MCF 10A (cell line): ENCODE data around the gene RASSF5. TPM values are rescaled to one million over a fixed set of nuclear protein-coding genes. Genes with fewer than 3 reads are reported as not detected.
A peak's percentile ranks its signal among the peaks of the same experiment; 100 is the strongest.
"Not testable (repeated sequence)": the region's sequence is repeated elsewhere in the genome, so short reads cannot be mapped to it uniquely, and the experiment has no call there.

Source experiments
- BruUV-seq: library from RNA; stranded (reverse); fragments of 400-500 nt; replicated peaks from 2 replicates; lab custom pipeline; 2021; lab: Mats Ljungman, UMichigan
- CTCF ChIA-PET: fragments of 300-600 bp; sonication (Branson Sonifier 250); formaldehyde crosslinking; extraction: SDS; loops from one replicate; lab custom pipeline; 2021; ENCODE audit warnings: antibody characterized with exemption, inconsistent platforms; lab: Yijun Ruan, JAX
- POLR2A ChIA-PET: fragments of 300-600, 350-650 bp; sonication (Branson Sonifier 250); formaldehyde crosslinking; extraction: SDS; loops from one replicate; lab custom pipeline; 2020; ENCODE audit warnings: antibody characterized with exemption, inconsistent platforms; lab: Yijun Ruan, JAX
- DNase-seq: peaks from one replicate; pipeline ENCODE4 v3.0.0-alpha.2; 2018; ENCODE audit not compliant: unreplicated experiment
- H3K27ac Mint-ChIP-seq: one replicate; pipeline ENCODE4 v1.8.0; 2022; ENCODE audit warnings: mild to moderate bottlenecking, low read depth, mixed read lengths; ENCODE audit not compliant: unreplicated experiment
- H3K27me3 Mint-ChIP-seq: one replicate; pipeline ENCODE4 v1.8.0; 2022; ENCODE audit warnings: mixed read lengths; ENCODE audit not compliant: insufficient read depth, unreplicated experiment
- H3K36me3 Mint-ChIP-seq: one replicate; pipeline ENCODE4 v1.8.0; 2022; ENCODE audit warnings: mild to moderate bottlenecking, moderate library complexity, mixed read lengths; ENCODE audit not compliant: insufficient read depth, unreplicated experiment
- H3K4me1 Mint-ChIP-seq: one replicate; pipeline ENCODE4 v1.8.0; 2022; ENCODE audit warnings: mixed read lengths; ENCODE audit not compliant: insufficient read depth, unreplicated experiment
- H3K4me3 Mint-ChIP-seq: one replicate; pipeline ENCODE4 v1.8.0; 2022; ENCODE audit warnings: mild to moderate bottlenecking, moderate library complexity, mixed read lengths; ENCODE audit not compliant: unreplicated experiment
- H3K9me3 Mint-ChIP-seq: one replicate; pipeline ENCODE4 v1.8.0; 2022; ENCODE audit warnings: mixed read lengths; ENCODE audit not compliant: unreplicated experiment
- intact Hi-C: fragments of 100-400 bp; cut with micrococcal nuclease; formaldehyde crosslinking; loops from 2 replicates; pipeline ENCODE4 v1.14.1; 2022
- total RNA-seq: library from RNA; stranded (reverse); gene quantifications from 2 replicates; pipeline ENCODE4 v1.2.3, GENCODE V29; 2022
- TF ChIP-seq, protein P1 (sequence below): fragments of 200-600 bp; IDR thresholded peaks from one replicate; pipeline ENCODE4 v1.8.0; 2022; ENCODE audit warnings: antibody characterized with exemption, mild to moderate bottlenecking; ENCODE audit not compliant: unreplicated experiment

RASSF5 gene
- total RNA-seq, 1 experiment from 2014 or later: 8.3 TPM

DNA sequence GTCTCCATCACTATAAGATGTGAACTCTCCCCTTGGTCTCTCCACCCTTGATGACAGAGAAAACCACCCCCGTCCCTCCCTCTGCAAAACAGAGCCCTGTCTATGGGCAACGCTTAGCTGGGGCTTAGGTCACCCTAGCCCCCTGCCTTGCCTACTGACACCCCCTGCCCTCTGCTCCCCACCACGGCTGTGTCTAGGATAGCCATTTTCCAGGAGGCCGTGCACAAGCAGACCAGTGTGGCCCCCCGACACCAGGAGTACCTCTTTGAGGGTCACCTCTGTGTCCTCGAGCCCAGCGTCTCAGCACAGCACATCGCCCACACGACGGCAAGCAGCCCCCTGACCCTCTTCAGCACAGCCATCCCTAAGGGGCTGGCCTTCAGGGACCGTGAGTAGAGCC is 28.6 kb upstream of the RASSF5 start:
- TF ChIP-seq, protein P1, sequence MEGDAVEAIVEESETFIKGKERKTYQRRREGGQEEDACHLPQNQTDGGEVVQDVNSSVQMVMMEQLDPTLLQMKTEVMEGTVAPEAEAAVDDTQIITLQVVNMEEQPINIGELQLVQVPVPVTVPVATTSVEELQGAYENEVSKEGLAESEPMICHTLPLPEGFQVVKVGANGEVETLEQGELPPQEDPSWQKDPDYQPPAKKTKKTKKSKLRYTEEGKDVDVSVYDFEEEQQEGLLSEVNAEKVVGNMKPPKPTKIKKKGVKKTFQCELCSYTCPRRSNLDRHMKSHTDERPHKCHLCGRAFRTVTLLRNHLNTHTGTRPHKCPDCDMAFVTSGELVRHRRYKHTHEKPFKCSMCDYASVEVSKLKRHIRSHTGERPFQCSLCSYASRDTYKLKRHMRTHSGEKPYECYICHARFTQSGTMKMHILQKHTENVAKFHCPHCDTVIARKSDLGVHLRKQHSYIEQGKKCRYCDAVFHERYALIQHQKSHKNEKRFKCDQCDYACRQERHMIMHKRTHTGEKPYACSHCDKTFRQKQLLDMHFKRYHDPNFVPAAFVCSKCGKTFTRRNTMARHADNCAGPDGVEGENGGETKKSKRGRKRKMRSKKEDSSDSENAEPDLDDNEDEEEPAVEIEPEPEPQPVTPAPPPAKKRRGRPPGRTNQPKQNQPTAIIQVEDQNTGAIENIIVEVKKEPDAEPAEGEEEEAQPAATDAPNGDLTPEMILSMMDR: no peak
- BruUV-seq: no TSS peak
- no peak overlapping the region for H3K27ac Mint-ChIP-seq
- DNase-seq: no peak
- H3K4me3 Mint-ChIP-seq: no peak overlapping the region
- H3K9me3 Mint-ChIP-seq: no peaks in the 10 kb centered on the region
- intact Hi-C loops: loop anchor here (1.0 to 10.0 kb wide), 3 partner anchors 8 to 596 kb away; partner anchors contain the start of gene IKBKE
- H3K36me3 Mint-ChIP-seq: peaks cover 29% of the 10 kb centered on the region
- H3K27me3 Mint-ChIP-seq: no peaks in the 10 kb centered on the region
- ChIA-PET POLR2A (interaction anchor here (0.6 to 1.4 kb wide), 8 partner anchors 9 to 729 kb away, joined by 3 to 11 read pairs (median 4); partner anchors contain the start of gene IKBKE), CTCF (interaction anchor here (0.6 to 11.0 kb wide), 58 partner anchors 8 to 1021 kb away, joined by 3 to 268 read pairs (median 5); partner anchors contain the start of gene IKBKE)
- peaks cover 29% of the 10 kb centered on the region for H3K4me1 Mint-ChIP-seq

DNA sequence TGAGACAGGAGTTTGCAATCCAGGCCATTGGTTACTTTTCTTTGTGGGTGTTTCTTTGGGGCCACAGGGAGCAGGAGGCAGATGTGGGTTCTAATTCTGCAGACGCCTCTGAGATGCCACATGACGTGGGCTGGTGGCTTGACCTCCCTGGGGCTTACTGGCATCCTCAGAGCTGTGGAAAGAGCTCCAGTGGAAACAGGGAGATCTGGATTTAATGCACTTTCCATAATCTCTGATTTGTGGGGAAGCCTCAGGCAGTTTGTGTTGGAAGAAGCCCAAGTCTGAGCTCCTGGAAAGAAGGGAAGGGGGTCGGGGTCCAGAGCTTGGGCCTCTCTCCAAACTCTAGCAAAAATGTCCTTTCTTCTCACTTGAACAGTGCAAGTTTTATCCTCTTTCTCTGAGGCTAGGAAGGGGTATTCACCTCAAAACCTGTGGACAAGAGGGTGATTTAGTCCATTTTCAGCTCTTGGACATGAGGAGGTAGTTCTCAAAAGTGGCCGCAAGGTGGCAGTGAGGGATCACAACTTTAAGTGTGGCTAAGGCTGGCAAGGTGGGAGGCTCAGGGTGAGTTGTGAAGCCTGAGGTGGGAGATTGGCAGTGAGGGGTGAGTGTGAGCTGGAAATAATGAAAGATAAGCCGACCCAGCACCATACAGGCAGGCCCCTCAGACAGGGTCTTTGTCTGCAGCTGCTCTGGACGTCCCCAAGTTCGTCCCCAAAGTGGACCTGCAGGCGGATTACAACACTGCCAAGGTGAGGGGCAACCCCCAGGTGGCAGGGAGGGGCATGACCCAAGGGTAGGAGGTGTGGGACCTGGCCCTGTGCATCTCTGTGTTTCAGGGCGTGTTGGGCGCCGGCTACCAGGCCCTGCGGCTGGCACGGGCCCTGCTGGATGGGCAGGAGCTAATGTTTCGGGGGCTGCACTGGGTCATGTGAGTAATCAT is 27.9 kb upstream of the RASSF5 start:
- DNase-seq: peak; percentile 93

DNA sequence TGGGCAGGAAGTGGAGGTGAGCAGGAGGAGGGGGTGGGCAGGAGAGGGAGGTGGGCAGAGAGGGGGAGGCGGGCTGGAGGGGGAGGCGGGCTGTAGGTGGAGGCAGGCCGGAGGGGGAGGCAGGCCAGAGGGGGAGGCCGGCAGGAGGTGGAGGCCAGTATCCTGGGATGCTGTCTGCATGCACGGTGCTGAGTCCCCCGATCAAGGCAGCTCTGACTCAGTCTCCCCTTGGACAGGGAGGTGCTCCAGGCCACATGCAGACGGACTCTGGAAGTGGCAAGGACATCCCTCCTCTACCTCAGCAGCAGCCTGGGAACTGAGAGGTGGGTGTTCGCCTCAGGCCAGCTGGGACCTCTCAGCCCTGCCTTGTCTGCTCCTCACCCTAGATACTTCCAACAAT is 27.1 kb upstream of the RASSF5 start:
- Mint-ChIP-seq H3K27me3 (no peaks in the 10 kb centered on the region), H3K27ac (no peak overlapping the region), H3K4me3 (no peak overlapping the region), H3K36me3 (peaks cover 27% of the 10 kb centered on the region), H3K4me1 (peaks cover 29% of the 10 kb centered on the region), H3K9me3 (no peaks in the 10 kb centered on the region)
- CTCF ChIA-PET: interaction anchor here (0.6 to 11.0 kb wide), 35 partner anchors 10 to 547 kb away, joined by 3 to 268 read pairs (median 7); partner anchors contain the start of genes DYRK3 and IKBKE
- TF ChIP-seq, protein P1: no peak
- POLR2A ChIA-PET: interaction anchor here (1.1 to 3.7 kb wide), 3 partner anchors 10 to 204 kb away, joined by 3 to 32 read pairs (median 4); partner anchors contain the start of gene IKBKE
- intact Hi-C loops: no loop called here
- no TSS peak for BruUV-seq
- DNase-seq: no peak

More for the DNA sequence above, 27.9 kb upstream of the RASSF5 start:
- no peaks in the 10 kb centered on the region for H3K9me3 Mint-ChIP-seq
- POLR2A ChIA-PET: interaction anchor here (0.6 to 1.4 kb wide), 14 partner anchors 8 to 730 kb away, joined by 3 to 11 read pairs (median 4); partner anchors contain the start of genes IKBKE and RASSF5
- no peaks in the 10 kb centered on the region for H3K27me3 Mint-ChIP-seq
- CTCF ChIA-PET: interaction anchor here (0.6 to 11.0 kb wide), 77 partner anchors 9 to 1256 kb away, joined by 3 to 268 read pairs (median 4); partner anchors contain the start of genes DYRK3, EIF2D and IKBKE
- intact Hi-C loops: loop anchor here (1.0 to 10.0 kb wide), 3 partner anchors 9 to 595 kb away; partner anchors contain the start of gene IKBKE
- BruUV-seq: no TSS peak
- H3K4me3 Mint-ChIP-seq: no peak overlapping the region
- TF ChIP-seq, protein P1: peak; percentile 97
- peaks cover 29% of the 10 kb centered on the region for H3K4me1 Mint-ChIP-seq
- H3K36me3 Mint-ChIP-seq: peaks cover 29% of the 10 kb centered on the region
- no peak overlapping the region for H3K27ac Mint-ChIP-seq

DNA sequence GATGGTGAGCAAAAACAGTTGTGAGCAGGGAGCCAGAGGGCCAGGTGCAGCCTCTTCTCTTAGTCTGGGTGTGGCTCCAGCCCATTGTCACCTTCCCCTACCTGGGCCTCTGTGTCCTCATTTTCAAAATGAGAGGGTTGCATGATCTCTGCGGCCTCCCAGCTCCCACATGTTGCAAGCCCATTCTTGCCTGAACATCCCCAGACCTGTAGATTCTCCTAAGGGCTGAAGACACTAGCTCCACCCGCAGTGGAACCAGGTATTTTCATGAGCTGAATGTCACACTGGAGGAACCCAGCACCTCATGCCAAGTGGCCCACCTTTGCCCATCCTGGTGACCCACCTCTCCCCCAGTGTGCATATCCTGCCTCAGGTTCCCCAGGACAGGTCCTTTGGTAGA is 24.7 kb upstream of the RASSF5 start:
- H3K27me3 Mint-ChIP-seq: no peaks in the 10 kb centered on the region

DNA sequence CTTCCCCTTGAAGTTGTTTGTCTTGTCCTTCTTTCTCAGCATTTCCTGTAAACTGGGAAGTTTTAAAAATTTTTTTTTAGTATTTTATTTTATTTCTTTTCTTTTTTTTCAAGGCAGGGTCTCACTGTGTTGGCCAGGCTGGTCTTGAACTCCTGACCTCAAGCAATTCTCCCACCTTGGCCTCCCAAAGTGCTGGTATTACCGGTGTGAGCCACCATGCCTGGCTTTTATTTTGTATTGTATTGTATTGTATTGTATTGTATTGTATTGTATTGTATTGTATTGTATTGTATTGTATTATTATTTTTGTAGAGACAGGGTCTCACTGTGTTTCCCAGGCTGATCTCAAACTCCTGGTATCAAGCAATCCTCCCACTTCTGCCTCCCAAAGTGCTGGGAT is 23.5 kb upstream of the RASSF5 start:
- H3K4me1 Mint-ChIP-seq: peaks cover 29% of the 10 kb centered on the region
- intact Hi-C loops, H3K9me3 Mint-ChIP-seq, H3K4me3 Mint-ChIP-seq, BruUV-seq, H3K27me3 Mint-ChIP-seq, DNase-seq, H3K27ac Mint-ChIP-seq: not testable (repeated sequence)
- H3K36me3 Mint-ChIP-seq: peaks cover 13% of the 10 kb centered on the region
- CTCF ChIA-PET: interaction anchor here (1.2 to 8.8 kb wide), 9 partner anchors 7 to 180 kb away, joined by 4 to 268 read pairs (median 24); partner anchors contain the start of gene IKBKE
- POLR2A ChIA-PET: interaction anchor here (0.6 to 3.7 kb wide), 4 partner anchors 10 to 20 kb away, joined by 3 to 32 read pairs (median 3); partner anchors contain the start of gene IKBKE

More for the DNA sequence above, 24.7 kb upstream of the RASSF5 start:
- TF ChIP-seq, protein P1: no peak
- CTCF ChIA-PET: interaction anchor here (0.6 to 11.0 kb wide), 19 partner anchors 8 to 500 kb away, joined by 3 to 268 read pairs (median 4); partner anchors contain the start of genes DYRK3 and IKBKE
- intact Hi-C loops: no loop called here
- Mint-ChIP-seq H3K4me3 (no peak overlapping the region), H3K9me3 (no peaks in the 10 kb centered on the region), H3K36me3 (peaks cover 19% of the 10 kb centered on the region), H3K4me1 (peaks cover 29% of the 10 kb centered on the region), H3K27ac (no peak overlapping the region)
- DNase-seq: peak; percentile 86
- POLR2A ChIA-PET: interaction anchor here (0.9 to 3.7 kb wide), 8 partner anchors 12 to 124 kb away, joined by 3 to 32 read pairs (median 4); partner anchors contain the start of genes IKBKE and RASSF5
- BruUV-seq: no TSS peak
